Neural cell (in vitro differentiated cells): ENCODE data around the gene PRKCA. TPM values are rescaled to one million over a fixed set of nuclear protein-coding genes. Genes with fewer than 3 reads are reported as not detected.

ENCODE experiments used
- H2AFZ ChIP-seq: fragments of 200-600, 300-800 bp; sonication (generic), shearing (Covaris generic); 2 replicates; pipeline ENCODE4 v1.6.0; 2014; ENCODE audit warnings: low read depth, mild to moderate bottlenecking, antibody characterized with exemption, low read length, moderate library complexity
- H3F3A ChIP-seq: fragments of 200-600 bp; shearing (Covaris generic); 2 replicates; pipeline ENCODE4 v1.6.1; 2016; ENCODE audit warnings: mild to moderate bottlenecking, moderate library complexity, mixed read lengths, antibody characterized with exemption, low read length; ENCODE audit not compliant: insufficient read depth, poor library complexity, severe bottlenecking
- H3K27ac ChIP-seq: fragments of 200-600, 300-800 bp; sonication (generic), shearing (Covaris generic); 2 replicates; pipeline ENCODE4 v1.5.1; 2014; ENCODE audit warnings: mild to moderate bottlenecking, low read length, moderate library complexity
- H3K27me3 ChIP-seq: fragments of 300-800, 200-600 bp; sonication (generic), shearing (Covaris generic); 2 replicates; pipeline ENCODE4 v1.6.0; 2014; ENCODE audit warnings: mild to moderate bottlenecking, low read depth, low read length, moderate library complexity; ENCODE audit not compliant: insufficient read depth
- H3K36me3 ChIP-seq: fragments of 300-800, 200-600 bp; sonication (generic), shearing (Covaris generic); 2 replicates; pipeline ENCODE4 v1.5.1; 2014; ENCODE audit warnings: mild to moderate bottlenecking, antibody characterized with exemption, low read length, moderate library complexity; ENCODE audit not compliant: insufficient read depth
- H3K4me2 ChIP-seq: fragments of 300-800, 200-600 bp; sonication (generic), shearing (Covaris generic); 2 replicates; pipeline ENCODE4 v1.6.0; 2014; ENCODE audit warnings: mild to moderate bottlenecking, low read length
- H3K4me3 ChIP-seq: fragments of 300-800, 200-600 bp; sonication (generic), shearing (Covaris generic); 2 replicates; pipeline ENCODE4 v1.5.1; 2014; ENCODE audit warnings: mild to moderate bottlenecking, low read length, moderate library complexity
- H3K79me2 ChIP-seq: fragments of 200-600 bp; shearing (Covaris generic); replicated peaks from 2 replicates; pipeline ENCODE4 v1.6.0; 2014; ENCODE audit warnings: mild to moderate bottlenecking, low read length, moderate library complexity; ENCODE audit not compliant: insufficient read depth
- H3K9ac ChIP-seq: fragments of 300-800, 200-600 bp; sonication (generic), shearing (Covaris generic); 2 replicates; pipeline ENCODE4 v1.6.1; 2016; ENCODE audit warnings: mild to moderate bottlenecking, low read length, mixed read lengths
- H3K9me2 ChIP-seq: fragments of 200-600 bp; shearing (Covaris generic); 2 replicates; pipeline ENCODE4 v1.6.1; 2016; ENCODE audit warnings: mild to moderate bottlenecking, low read length, mixed read lengths; ENCODE audit not compliant: insufficient read depth
- H3K9me3 ChIP-seq: fragments of 200-600, 300-800 bp; sonication (generic), shearing (Covaris generic); 2 replicates; pipeline ENCODE4 v1.6.1; 2016; ENCODE audit warnings: mild to moderate bottlenecking, mixed run types, low read length, moderate library complexity, mixed read lengths
- H4K20me1 ChIP-seq: fragments of 200-600 bp; shearing (Covaris generic); 2 replicates; pipeline ENCODE4 v1.6.1; 2016; ENCODE audit warnings: mild to moderate bottlenecking, mixed run types; ENCODE audit not compliant: insufficient read depth
- CTCF ChIP-seq: fragments of 450-650 bp; IDR thresholded peaks from 2 replicates; pipeline ENCODE4 v1.5.1; 2014; ENCODE audit warnings: antibody characterized with exemption, mild to moderate bottlenecking, moderate library complexity; ENCODE audit not compliant: poor library complexity, severe bottlenecking
- EP300 ChIP-seq: fragments of 450-650 bp; conservative IDR thresholded peaks from 2 replicates; pipeline ENCODE4 v1.6.1; 2014; ENCODE audit warnings: antibody characterized with exemption, mild to moderate bottlenecking, moderate library complexity; ENCODE audit not compliant: poor library complexity, severe bottlenecking
- EZH2 ChIP-seq: fragments of 200-600, 300-800 bp; shearing (Covaris generic), sonication (generic); IDR thresholded peaks from 2 replicates; pipeline ENCODE4 v1.6.1; 2014; ENCODE audit warnings: antibody characterized with exemption, low read length, borderline replicate concordance, mild to moderate bottlenecking; ENCODE audit not compliant: insufficient read depth, poor library complexity, severe bottlenecking
- MXI1 ChIP-seq: fragments of 450-650 bp; conservative IDR thresholded peaks from 2 replicates; pipeline ENCODE4 v1.6.1; 2014; ENCODE audit warnings: antibody characterized with exemption, mild to moderate bottlenecking; ENCODE audit not compliant: poor library complexity, severe bottlenecking
- POLR2AphosphoS5 ChIP-seq: IDR thresholded peaks from 2 replicates; pipeline ENCODE4 v1.6.1; 2012
- RAD21 ChIP-seq: fragments of 450-650 bp; conservative IDR thresholded peaks from 2 replicates; pipeline ENCODE4 v1.6.1; 2014; ENCODE audit warnings: antibody characterized with exemption, mild to moderate bottlenecking, moderate library complexity
- REST ChIP-seq: IDR thresholded peaks from 2 replicates; pipeline ENCODE4 v1.6.1; 2012; ENCODE audit warnings: borderline replicate concordance
- SMC3 ChIP-seq: fragments of 450-650 bp; conservative IDR thresholded peaks from 2 replicates; pipeline ENCODE4 v1.6.1; 2014; ENCODE audit warnings: antibody characterized with exemption, mild to moderate bottlenecking, moderate library complexity; ENCODE audit not compliant: poor library complexity
- TAF1 ChIP-seq: IDR thresholded peaks from 2 replicates; pipeline ENCODE4 v1.6.1; 2012; ENCODE audit warnings: low read depth
- polyA plus RNA-seq: library from polyadenylated mRNA; depleted of rRNA; stranded (reverse); fragments of >200 nt; gene quantifications from 2 replicates; pipeline ENCODE4 v1.2.3, GENCODE V29; 2014

The PRKCA gene
- polyA plus RNA-seq, 1 donor from 2014 or later = 5.9 TPM

- Histone ChIP-seq H3K9me3 (no peaks in the 10 kb centered on the region), H4K20me1 (no peaks in the 10 kb centered on the region), H3K27me3 (peaks cover 17% of the 10 kb centered on the region), H2AFZ (no peak overlapping the region), H3K4me3 (no peak overlapping the region), H3K27ac (no peak overlapping the region), H3F3A (no peaks in the 10 kb centered on the region), H3K4me2 (no peak overlapping the region), H3K36me3 (no peaks in the 10 kb centered on the region), H3K9ac (no peak overlapping the region), H3K79me2 (no peaks in the 10 kb centered on the region), H3K9me2 (no peaks in the 10 kb centered on the region)
- TF ChIP-seq EP300 = no peak
- TF ChIP-seq CTCF = no peak
- TF ChIP-seq POLR2AphosphoS5 = no peak
- TF ChIP-seq RAD21 = no peak
- TF ChIP-seq TAF1 = no peak
Observed at GRCh38 chr17:66309793-66310192, 7.4 kb downstream of the PRKCA start.

GRCh38 chr17:66310528-66311148 lies 8.2 kb downstream of the PRKCA start:
- no peak for TF ChIP-seq SMC3
- no peak for TF ChIP-seq POLR2AphosphoS5
- TF ChIP-seq EP300 = no peak
- TF ChIP-seq CTCF = no peak
- no peak for TF ChIP-seq MXI1
- no peak for TF ChIP-seq REST
- no peak for TF ChIP-seq EZH2
- no peak for TF ChIP-seq TAF1
- TF ChIP-seq RAD21 = no peak
- Histone ChIP-seq H3K27ac (no peak overlapping the region), H3K36me3 (no peaks in the 10 kb centered on the region)

More at GRCh38 chr17:66310528-66311148, 8.2 kb downstream of the PRKCA start:
- Histone ChIP-seq H4K20me1 (no peaks in the 10 kb centered on the region), H3K4me2 (no peak overlapping the region), H3K9me2 (no peaks in the 10 kb centered on the region), H3F3A (no peaks in the 10 kb centered on the region), H3K9ac (no peak overlapping the region), H3K9me3 (no peaks in the 10 kb centered on the region), H3K27me3 (peaks cover 8% of the 10 kb centered on the region), H3K79me2 (no peaks in the 10 kb centered on the region), H3K4me3 (no peak overlapping the region), H2AFZ (no peak overlapping the region)
